ENCODE data around the gene AGPAT3. TPM values are rescaled to one million over a fixed set of nuclear protein-coding genes. Genes with fewer than 3 reads are reported as not detected.

Gene AGPAT3
- total and polyA plus RNA-seq, 2 donors (not counting 1 experiment from before 2014, with no cell fraction given) = 29.4 to 44.9 TPM

GRCh38 chr21:43966946-43967512, 102.0 kb downstream of the AGPAT3 start:
- TF ChIP-seq EZH2 (IDR thresholded peaks at IDR 0.05; ENCODE audit: low read length, missing control alignments) = no peak
- TF ChIP-seq CTCF (conservative IDR thresholded peaks at IDR 0.05 in 1 of 2, IDR thresholded peaks at IDR 0.05 in 1 of 2; ENCODE audit: low read depth in 1 of 2, low read length in 2 of 2) = no peak
- no peak overlapping the region for H3K9ac ChIP-seq (ENCODE audit: insufficient read depth, low read length)
- no peaks in the 10 kb centered on the region for H3K79me2 ChIP-seq (ENCODE audit: control insufficient read depth, insufficient read depth, low read length)
- H3K4me1 ChIP-seq (ENCODE audit: control insufficient read depth, extremely low read depth, insufficient read depth, low read length) = no peaks in the 10 kb centered on the region
- H3K36me3 ChIP-seq (ENCODE audit: control insufficient read depth, insufficient read depth, low read length) = peaks cover 11% of the 10 kb centered on the region
- no peaks in the 10 kb centered on the region for H4K20me1 ChIP-seq (ENCODE audit: control insufficient read depth, extremely low read depth, insufficient read depth, low read length)
- H3K27ac ChIP-seq (ENCODE audit: insufficient read depth, low read length) = no peak overlapping the region
- no peak overlapping the region for H3K4me2 ChIP-seq (ENCODE audit: extremely low read depth, insufficient read depth, low read length)
- no peak overlapping the region for H3K4me3 ChIP-seq (replicated peaks in 1 of 4; ENCODE audit: control extremely low read depth in 1 of 4, insufficient read depth in 1 of 4, low read depth in 3 of 4, low read length in 4 of 4)
- H3K9me3 ChIP-seq (ENCODE audit: control insufficient read depth, insufficient read depth, low read depth, low read length) = no peaks in the 10 kb centered on the region
- no peaks in the 10 kb centered on the region for H3K27me3 ChIP-seq (ENCODE audit: control insufficient read depth, insufficient read depth, low read length)
- DNase-seq (ENCODE audit: low read depth in 2 of 2) = no peak
- H2AFZ ChIP-seq (ENCODE audit: low read length) = no peak overlapping the region

GRCh38 chr21:43967981-43968380, 103.0 kb downstream of the AGPAT3 start:
- H3K27ac ChIP-seq (ENCODE audit: insufficient read depth, low read length) = no peak overlapping the region
- H3K4me1 ChIP-seq (ENCODE audit: control insufficient read depth, extremely low read depth, insufficient read depth, low read length) = no peaks in the 10 kb centered on the region
- no peak for DNase-seq (ENCODE audit: low read depth in 2 of 2)
- H3K4me3 ChIP-seq (replicated peaks in 1 of 4; ENCODE audit: control extremely low read depth in 1 of 4, insufficient read depth in 1 of 4, low read depth in 3 of 4, low read length in 4 of 4) = no peak overlapping the region
- peaks cover 11% of the 10 kb centered on the region for H3K36me3 ChIP-seq (ENCODE audit: control insufficient read depth, insufficient read depth, low read length)
- H4K20me1 ChIP-seq (ENCODE audit: control insufficient read depth, extremely low read depth, insufficient read depth, low read length) = no peaks in the 10 kb centered on the region
- no peak overlapping the region for H3K4me2 ChIP-seq (ENCODE audit: extremely low read depth, insufficient read depth, low read length)
- no peak overlapping the region for H3K9ac ChIP-seq (ENCODE audit: insufficient read depth, low read length)
- no peaks in the 10 kb centered on the region for H3K27me3 ChIP-seq (ENCODE audit: control insufficient read depth, insufficient read depth, low read length)
- TF ChIP-seq EZH2 (IDR thresholded peaks at IDR 0.05; ENCODE audit: low read length, missing control alignments) = no peak
- TF ChIP-seq CTCF (conservative IDR thresholded peaks at IDR 0.05 in 1 of 2, IDR thresholded peaks at IDR 0.05 in 1 of 2; ENCODE audit: low read depth in 1 of 2, low read length in 2 of 2) = no peak
- no peaks in the 10 kb centered on the region for H3K79me2 ChIP-seq (ENCODE audit: control insufficient read depth, insufficient read depth, low read length)
- no peak overlapping the region for H2AFZ ChIP-seq (ENCODE audit: low read length)
- no peaks in the 10 kb centered on the region for H3K9me3 ChIP-seq (ENCODE audit: control insufficient read depth, insufficient read depth, low read depth, low read length)

DNA sequence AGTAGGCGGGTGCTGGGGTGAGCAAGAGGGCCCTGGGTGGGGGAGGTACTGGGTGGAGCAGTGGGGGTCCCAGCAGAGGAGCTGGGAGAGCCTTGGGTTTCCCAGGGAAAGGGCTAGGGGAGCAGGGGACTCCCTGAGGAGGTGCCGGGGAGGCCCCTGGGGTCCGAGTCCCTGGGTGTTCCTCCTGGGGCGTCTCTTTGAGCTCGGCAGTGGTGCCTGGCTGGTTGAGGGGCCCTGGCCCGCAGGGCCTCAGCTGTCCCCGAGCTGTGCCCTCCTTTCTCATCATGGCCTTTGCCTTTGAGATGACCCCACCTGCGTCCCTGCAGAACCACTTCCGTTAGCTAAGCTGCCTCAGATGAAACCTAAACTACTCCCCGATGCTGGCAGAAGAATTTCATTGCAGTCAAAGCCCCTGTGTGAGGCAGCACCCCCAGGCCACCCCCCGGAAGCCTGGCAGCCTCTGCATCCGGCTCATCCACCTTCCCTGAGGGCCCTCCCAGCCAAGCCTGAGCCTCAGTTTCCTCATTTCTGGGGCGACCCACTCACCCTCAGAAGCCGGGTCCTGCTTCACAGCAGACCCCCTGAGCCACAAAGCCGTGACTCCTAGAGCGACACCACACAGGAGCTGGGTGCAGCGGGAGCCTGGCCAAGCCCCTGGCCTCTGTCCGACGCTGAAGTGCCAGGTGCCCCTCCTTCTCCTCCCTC, 103.5 kb downstream of the AGPAT3 start:
- H3K27me3 ChIP-seq (ENCODE audit: control insufficient read depth, insufficient read depth, low read length) = no peaks in the 10 kb centered on the region
- H3K79me2 ChIP-seq (ENCODE audit: control insufficient read depth, insufficient read depth, low read length) = no peaks in the 10 kb centered on the region
- TF ChIP-seq EZH2 (IDR thresholded peaks at IDR 0.05; ENCODE audit: low read length, missing control alignments) (no peak), CTCF (conservative IDR thresholded peaks at IDR 0.05 in 1 of 2, IDR thresholded peaks at IDR 0.05 in 1 of 2; ENCODE audit: low read depth in 1 of 2, low read length in 2 of 2) (no peak)
- H3K9ac ChIP-seq (ENCODE audit: insufficient read depth, low read length) = no peak overlapping the region
- H3K36me3 ChIP-seq (ENCODE audit: control insufficient read depth, insufficient read depth, low read length) = peaks cover 11% of the 10 kb centered on the region
- no peaks in the 10 kb centered on the region for H3K4me1 ChIP-seq (ENCODE audit: control insufficient read depth, extremely low read depth, insufficient read depth, low read length)
- no peaks in the 10 kb centered on the region for H4K20me1 ChIP-seq (ENCODE audit: control insufficient read depth, extremely low read depth, insufficient read depth, low read length)
- DNase-seq (ENCODE audit: low read depth in 2 of 2) = no peak
- no peak overlapping the region for H3K4me3 ChIP-seq (replicated peaks in 1 of 4; ENCODE audit: control extremely low read depth in 1 of 4, insufficient read depth in 1 of 4, low read depth in 3 of 4, low read length in 4 of 4)
- no peaks in the 10 kb centered on the region for H3K9me3 ChIP-seq (ENCODE audit: control insufficient read depth, insufficient read depth, low read depth, low read length)
- no peak overlapping the region for H3K27ac ChIP-seq (ENCODE audit: insufficient read depth, low read length)
- H3K4me2 ChIP-seq (ENCODE audit: extremely low read depth, insufficient read depth, low read length) = no peak overlapping the region
- H2AFZ ChIP-seq (ENCODE audit: low read length) = no peak overlapping the region
